Hematopoietic multipotent progenitor cell treated with erythropoietin and hydrocortisone succinate and interleukin-3 and kit ligand, for 8 days (in vitro differentiated cells): Measurements from ENCODE around the gene CBFA2T3.

Experiments used
- DNase-seq: peaks from one replicate; pipeline ENCODE4 v3.0.0-alpha.2; 2015

CBFA2T3 gene

GRCh38 chr16:88957887-88958577 lies 19.0 kb downstream of the CBFA2T3 start:
- DNase-seq, result no peak

- DNase-seq, result no peak
Measured at GRCh38 chr16:88957433-88957767, 19.6 kb downstream of the CBFA2T3 start.

GRCh38 chr16:88956546-88957432 lies 20.2 kb downstream of the CBFA2T3 start:
- DNase-seq, result no peak

- no peak for DNase-seq
Measured at GRCh38 chr16:88955906-88956305, 21.1 kb downstream of the CBFA2T3 start.

- DNase-seq, result no peak
Measured at GRCh38 chr16:88953003-88953690, 23.9 kb downstream of the CBFA2T3 start.

GRCh38 chr16:88951989-88952388 lies 25.0 kb downstream of the CBFA2T3 start:
- no peak for DNase-seq

GRCh38 chr16:88951501-88951900 lies 25.5 kb downstream of the CBFA2T3 start:
- DNase-seq, result no peak

GRCh38 chr16:88948781-88949490 lies 28.1 kb downstream of the CBFA2T3 start:
- DNase-seq, result no peak

GRCh38 chr16:88945473-88945872 lies 31.5 kb downstream of the CBFA2T3 start:
- no peak for DNase-seq

GRCh38 chr16:88943741-88944140 lies 33.3 kb downstream of the CBFA2T3 start:
- no peak for DNase-seq

- DNase-seq, result no peak
Measured at GRCh38 chr16:88943131-88943664, 33.8 kb downstream of the CBFA2T3 start.

- peak; percentile 58 for DNase-seq
Measured at GRCh38 chr16:88941913-88942909, 34.8 kb downstream of the CBFA2T3 start.

GRCh38 chr16:88940862-88941817 lies 35.9 kb downstream of the CBFA2T3 start:
- no peak for DNase-seq

GRCh38 chr16:88939972-88940861 lies 36.8 kb downstream of the CBFA2T3 start:
- no peak for DNase-seq

GRCh38 chr16:88939245-88939971 lies 37.6 kb downstream of the CBFA2T3 start:
- DNase-seq, result no peak

- no peak for DNase-seq
Measured at GRCh38 chr16:88938777-88939244, 38.2 kb downstream of the CBFA2T3 start.

- DNase-seq, result no peak
Measured at GRCh38 chr16:88938119-88938776, 38.8 kb downstream of the CBFA2T3 start.

GRCh38 chr16:88937206-88937621 lies 39.8 kb downstream of the CBFA2T3 start:
- DNase-seq, result no peak
